Measurements from ENCODE around the gene BAAT. TPM values are rescaled to one million over a fixed set of nuclear protein-coding genes. Genes with fewer than 3 reads are reported as not detected.

BAAT gene
- total and polyA plus RNA-seq, 9 of the 15 experiments (the other 6 are each of a cell fraction or from before 2014, with no cell fraction given) = 0.17 to 0.76 (median 0.32) TPM

GRCh38 chr9:101398068-101398929 is 13.5 kb upstream of the BAAT start, which contains the start of the genes MRPL50 and ZNF189 (continued):
- TF ChIP-seq TCF7L2 (IDR thresholded peaks at IDR 0.05; ENCODE audit: low read depth, low read length) (no peak), PHF20 (IDR thresholded peaks at IDR 0.05; ENCODE audit: partially characterized antibody) (peak; percentile 56), GATAD2A (IDR thresholded peaks at IDR 0.05) (no peak), HNRNPLL (IDR thresholded peaks at IDR 0.05; ENCODE audit: low read depth, low read length, poor library complexity, severe bottlenecking) (peak; percentile 45), PRPF4 (IDR thresholded peaks at IDR 0.05; ENCODE audit: insufficient read depth, low read depth, low read length, poor library complexity, severe bottlenecking) (no peak), ZNF507 (tag; conservative IDR thresholded peaks at IDR 0.05) (no peak), NONO (IDR thresholded peaks at IDR 0.05; ENCODE audit: low read depth in 2 of 2, low read length in 1 of 2) (no peak), U2AF1 (optimal IDR thresholded peaks at IDR 0.05; ENCODE audit: low read depth, low read length) (no peak), ELF4 (CRISPR knock-in tag; IDR thresholded peaks at IDR 0.05) (0 out of 2 replicates have a peak, but pooled peaks have one; percentile 15), CTCF (IDR thresholded peaks at IDR 0.05 in 2 of 3, conservative IDR thresholded peaks at IDR 0.05 in 1 of 3; ENCODE audit: insufficient read depth in 2 of 3, low read depth in 1 of 3, low read length in 3 of 3) (0 out of 6 replicates have a peak, but pooled peaks of 1 of the 3 experiments have one; percentile 13), NFIX (CRISPR knock-in tag; IDR thresholded peaks at IDR 0.05; ENCODE audit: low read depth) (no peak), SIN3A (IDR thresholded peaks at IDR 0.05; ENCODE audit: borderline replicate concordance in 2 of 2, control insufficient read depth in 1 of 2, low read depth in 2 of 2, low read length in 2 of 2) (peak; percentile 54 to 74; a peak in 2 of 4 replicates), ZKSCAN8 (CRISPR knock-in tag; IDR thresholded peaks at IDR 0.05) (no peak), LARP7 (IDR thresholded peaks at IDR 0.05) (no peak), ZNF143 (CRISPR knock-in tag; IDR thresholded peaks at IDR 0.05) (peak; percentile 95), ZNF57 (CRISPR knock-in tag; IDR thresholded peaks at IDR 0.05) (no peak), ZNF232 (CRISPR knock-in tag; IDR thresholded peaks at IDR 0.05) (no peak), ILK (tag; IDR thresholded peaks at IDR 0.05; ENCODE audit: borderline replicate concordance, low read depth) (no peak), TCFL5 (CRISPR knock-in tag; conservative IDR thresholded peaks at IDR 0.05) (no peak), PTTG1 (tag; IDR thresholded peaks at IDR 0.05; ENCODE audit: low read depth) (no peak), MXI1 (IDR thresholded peaks at IDR 0.05; ENCODE audit: low read depth, low read length) (no peak), MEF2A (IDR thresholded peaks at IDR 0.05; ENCODE audit: control insufficient read depth, low read depth, low read length) (no peak), RFX1 (IDR thresholded peaks at IDR 0.05) (no peak), RBFOX2 (IDR thresholded peaks at IDR 0.05; ENCODE audit: low read depth, low read length) (peak; percentile 94), ZFPM2 (CRISPR knock-in tag; IDR thresholded peaks at IDR 0.05) (no peak), ZNF699 (CRISPR knock-in tag; IDR thresholded peaks at IDR 0.05; ENCODE audit: insufficient replicate concordance) (no peak)

Measured in K562 (cell line).